HG03060 (cell line): ENCODE measurements around the gene TOM1L1.
"Not testable (repeated sequence)": the region's sequence is repeated elsewhere in the genome, so short reads cannot be mapped to it uniquely, and the experiment has no call there.

Source experiments
- ATAC-seq: cut with Tn5 transposase; IDR thresholded peaks from one replicate; pipeline ENCODE4 v1.9.1; 2021; ENCODE audit warnings: low read depth, moderate number of reproducible peaks; ENCODE audit not compliant: unreplicated experiment

TOM1L1 gene

DNA sequence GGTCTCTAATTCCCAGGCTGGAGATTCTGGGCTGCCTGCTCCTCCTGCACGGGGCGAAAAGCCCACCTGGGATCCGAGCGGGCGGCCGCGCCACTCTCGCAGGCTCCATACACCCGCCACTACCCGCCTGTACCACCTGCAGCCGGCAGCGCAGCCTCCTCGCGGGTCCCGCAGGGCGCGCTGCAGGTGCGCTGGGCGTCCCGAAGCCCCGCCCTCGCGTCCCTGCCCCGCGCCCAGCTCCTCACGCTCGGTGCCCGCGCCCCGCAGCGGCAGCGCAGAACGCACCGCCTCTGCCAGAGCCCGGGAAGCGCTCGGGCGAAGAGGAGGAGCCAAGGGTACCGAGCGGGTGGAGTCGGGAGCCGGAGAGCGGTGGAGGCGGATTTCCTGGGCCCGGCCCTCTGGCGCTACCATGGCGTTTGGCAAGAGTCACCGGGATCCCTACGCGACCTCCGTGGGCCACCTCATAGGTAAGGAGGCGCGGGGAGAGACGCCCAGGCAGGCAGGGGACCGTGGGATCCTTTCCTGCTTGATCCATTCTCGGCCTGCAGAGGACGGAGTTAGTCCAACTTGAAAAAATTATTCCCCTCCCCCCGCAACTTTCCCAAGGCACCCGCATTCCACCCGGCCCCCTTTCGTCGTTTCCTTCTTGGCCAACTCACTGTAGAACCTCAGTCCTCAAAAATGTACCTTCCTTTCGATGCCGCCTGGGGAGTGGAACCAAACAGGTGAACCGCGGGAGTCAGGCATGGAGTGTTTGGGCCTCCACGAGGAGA is at the start of gene TOM1L1:
Gene TOM1L1, plus strand, starts transcription at position 396 of the 773 bp plus-strand sequence. Its CDS starts 14 bp downstream, at position 410.
- no peak for ATAC-seq

- ATAC-seq: no peak
Observed at GRCh38 chr17:54859187-54859586, 41.5 kb upstream of the TOM1L1 start.

DNA sequence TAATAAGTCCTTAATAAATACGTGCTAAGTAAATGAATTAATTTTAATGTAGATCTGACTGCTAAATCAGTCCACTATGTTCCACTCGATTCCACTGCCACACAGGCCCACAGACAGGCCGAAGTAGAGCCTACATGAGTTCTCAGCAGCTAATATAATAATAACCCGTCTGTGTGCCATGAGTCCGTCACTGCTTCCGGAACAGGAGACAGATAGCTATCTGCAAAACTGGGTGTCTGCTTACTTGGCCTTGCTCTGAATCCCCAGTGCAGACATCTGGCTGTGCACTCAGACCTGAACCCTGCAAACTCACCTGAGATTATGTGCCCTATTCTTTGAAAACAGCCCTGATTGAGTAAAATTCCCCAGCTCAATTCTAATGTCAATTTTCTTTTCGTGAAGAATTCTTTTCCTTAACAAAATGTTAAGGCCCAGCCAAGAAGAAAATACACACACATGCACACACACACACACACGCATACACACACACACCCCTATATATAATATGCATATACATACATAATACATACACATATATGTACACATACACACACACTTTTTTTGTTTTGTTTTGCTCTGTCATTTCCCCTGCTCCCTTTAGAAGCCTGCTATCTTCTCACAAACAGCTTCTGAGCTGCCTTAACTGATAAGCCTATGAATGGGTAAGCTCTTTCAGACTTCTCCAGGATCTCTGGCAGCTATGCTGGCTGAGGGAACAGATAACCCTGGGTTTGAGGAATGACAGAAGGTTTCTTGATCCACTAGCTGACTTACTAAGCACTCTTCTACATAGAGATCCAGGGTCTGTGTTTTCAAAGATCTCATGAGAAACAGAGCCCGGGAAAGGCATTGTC is 39.8 kb upstream of the TOM1L1 start:
- ATAC-seq: no peak

- no peak for ATAC-seq
Observed at GRCh38 chr17:54861471-54861983, 39.1 kb upstream of the TOM1L1 start.

DNA sequence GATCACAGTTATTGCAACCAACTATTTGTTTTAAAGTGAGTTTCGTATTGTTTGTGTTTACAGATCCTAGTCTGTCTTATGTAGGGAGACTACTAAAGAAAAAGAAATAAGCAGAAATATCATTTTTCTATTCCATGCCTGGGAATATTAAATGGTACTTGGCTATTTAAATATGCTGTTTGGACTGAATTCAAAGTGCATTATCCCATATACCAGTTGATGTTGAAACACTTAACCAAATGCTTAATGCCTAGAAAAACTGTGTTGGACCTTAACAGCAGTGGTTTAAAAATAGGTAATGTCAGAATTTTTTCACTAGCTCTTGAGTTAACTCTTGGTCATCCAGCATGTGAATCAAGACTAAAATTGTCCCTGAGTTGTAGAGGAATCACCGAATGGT is 37.5 kb upstream of the TOM1L1 start:
- no peak for ATAC-seq

DNA sequence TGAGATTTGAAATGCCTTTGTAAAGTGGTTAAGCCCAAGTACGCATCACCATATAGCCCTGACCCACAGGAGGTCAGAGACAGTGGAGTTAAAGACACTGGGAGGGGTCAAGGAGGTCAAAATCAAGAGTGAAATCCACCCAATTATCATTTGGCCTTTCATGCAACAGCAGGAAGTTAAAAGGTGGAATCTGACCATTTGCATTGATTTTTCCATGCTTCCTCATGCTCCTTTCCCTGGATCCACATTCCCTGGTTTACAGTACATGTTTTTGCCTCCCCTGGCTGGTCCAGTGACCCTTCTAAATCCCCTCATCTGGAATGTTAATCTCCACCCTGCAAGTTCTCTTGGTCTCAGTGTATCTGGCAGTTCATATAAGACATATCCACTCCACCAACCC is 36.6 kb upstream of the TOM1L1 start:
- no peak for ATAC-seq

DNA sequence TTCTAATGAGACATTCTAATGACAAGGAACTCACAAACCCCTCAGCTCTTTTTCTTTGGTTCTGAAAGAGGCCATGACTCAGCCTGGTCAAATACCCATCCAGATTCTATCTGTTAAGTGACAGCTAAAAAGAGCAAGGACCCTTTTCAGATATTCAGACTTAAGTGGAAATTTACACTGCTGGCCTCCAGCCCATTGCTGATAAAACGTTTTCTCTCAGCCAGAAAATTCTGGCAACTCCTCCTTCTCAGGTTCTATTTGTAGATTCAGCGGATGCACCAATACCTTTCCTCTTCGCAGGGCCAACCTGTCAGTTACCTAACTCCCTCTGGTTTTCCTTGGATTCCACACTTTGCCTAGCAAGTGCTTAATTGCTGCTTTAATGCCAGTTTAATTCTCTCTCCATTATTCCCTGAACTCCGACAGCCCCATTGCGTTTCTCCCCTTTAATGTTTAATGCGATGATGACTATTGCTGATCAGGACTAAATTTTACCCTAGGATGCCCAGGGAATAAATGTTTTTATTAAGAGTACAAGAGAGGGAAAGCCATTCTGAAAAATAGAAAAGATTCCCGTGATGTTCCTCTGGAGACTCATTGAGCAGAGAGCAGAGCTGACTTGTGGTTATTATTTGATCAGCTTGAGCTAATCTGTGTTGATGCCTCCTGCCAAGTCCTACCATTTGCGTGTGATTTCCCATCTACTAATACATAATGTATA is 35.9 kb upstream of the TOM1L1 start:
- ATAC-seq: no peak

- no peak for ATAC-seq
Observed at GRCh38 chr17:54867634-54868033, 33.0 kb upstream of the TOM1L1 start.

- no peak for ATAC-seq
Observed at GRCh38 chr17:54870671-54871175, 29.9 kb upstream of the TOM1L1 start.

GRCh38 chr17:54875906-54876305 is 24.7 kb upstream of the TOM1L1 start:
- not testable (repeated sequence) for ATAC-seq

DNA sequence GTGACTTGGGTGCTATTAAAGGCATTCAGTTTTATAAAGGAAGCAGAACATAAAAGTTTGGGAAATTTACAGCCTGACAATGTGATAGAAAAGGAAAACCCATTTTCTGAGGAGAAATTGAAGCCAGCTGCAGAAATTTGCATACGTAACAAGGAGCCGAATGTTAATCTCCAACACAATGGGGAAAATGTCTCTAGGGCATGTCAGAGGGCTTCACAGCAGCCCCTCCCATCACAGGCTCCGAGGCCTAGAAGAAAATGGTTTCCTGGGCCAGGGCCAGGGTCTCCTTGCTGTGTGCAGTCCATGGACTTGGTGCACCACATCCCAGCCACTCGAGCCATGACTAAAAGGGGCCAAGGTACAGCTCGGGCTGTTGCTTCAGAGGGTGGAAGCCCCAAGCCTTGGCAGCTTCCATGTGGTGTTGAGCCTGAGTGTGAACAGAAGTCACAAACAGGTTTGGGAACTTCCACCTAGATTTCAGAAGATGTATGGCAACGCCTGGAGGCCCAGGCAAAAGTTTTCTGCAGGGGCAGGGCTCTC is 23.9 kb upstream of the TOM1L1 start:
- ATAC-seq: no peak

- ATAC-seq: no peak
Observed at GRCh38 chr17:54881255-54881972, 19.2 kb upstream of the TOM1L1 start.

- no peak for ATAC-seq
Observed at GRCh38 chr17:54882371-54882770, 18.3 kb upstream of the TOM1L1 start.

GRCh38 chr17:54882950-54883349 is 17.7 kb upstream of the TOM1L1 start:
- peak; percentile 79 for ATAC-seq

- no peak for ATAC-seq
Observed at GRCh38 chr17:54883939-54884338, 16.7 kb upstream of the TOM1L1 start.

DNA sequence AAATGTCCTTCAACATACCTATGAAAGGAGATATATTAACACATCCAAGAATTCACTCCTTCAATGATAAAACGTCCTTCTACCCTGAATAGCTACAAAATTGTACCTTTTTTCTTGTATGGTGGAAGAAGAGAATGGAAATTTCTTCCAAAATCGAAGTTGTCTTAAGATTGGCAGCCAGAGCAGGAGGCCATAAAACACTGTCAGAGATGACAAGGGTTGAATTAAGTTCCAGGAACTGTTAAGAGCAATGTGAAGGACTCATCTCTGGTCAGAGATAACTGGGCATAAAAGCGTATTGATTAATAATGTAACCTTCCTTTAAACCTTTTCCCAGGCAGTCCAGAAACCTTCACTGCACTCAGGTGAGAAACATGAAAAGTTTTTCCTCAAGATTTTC is 12.9 kb upstream of the TOM1L1 start:
- ATAC-seq: no peak

DNA sequence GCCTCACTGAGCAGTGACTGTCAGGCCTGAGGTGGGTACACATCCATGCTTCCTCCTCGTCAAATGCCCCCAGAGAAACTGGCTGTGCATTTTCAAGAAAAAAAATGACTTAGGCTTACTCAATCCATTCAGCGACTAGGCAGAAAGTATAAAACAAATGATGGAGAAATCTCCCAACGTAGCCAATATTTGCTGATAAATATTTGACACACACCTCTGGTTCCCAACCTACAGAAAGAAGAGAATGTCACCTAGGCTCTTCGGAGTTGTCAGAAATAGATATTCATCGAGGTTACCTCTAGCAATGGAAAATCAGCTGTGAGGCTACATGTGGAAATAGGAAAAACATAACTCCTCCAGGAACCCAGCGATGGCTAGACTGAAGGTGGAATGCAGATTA is 12.4 kb upstream of the TOM1L1 start:
- no peak for ATAC-seq

GRCh38 chr17:54888981-54889380 is 11.7 kb upstream of the TOM1L1 start:
- ATAC-seq: no peak

DNA sequence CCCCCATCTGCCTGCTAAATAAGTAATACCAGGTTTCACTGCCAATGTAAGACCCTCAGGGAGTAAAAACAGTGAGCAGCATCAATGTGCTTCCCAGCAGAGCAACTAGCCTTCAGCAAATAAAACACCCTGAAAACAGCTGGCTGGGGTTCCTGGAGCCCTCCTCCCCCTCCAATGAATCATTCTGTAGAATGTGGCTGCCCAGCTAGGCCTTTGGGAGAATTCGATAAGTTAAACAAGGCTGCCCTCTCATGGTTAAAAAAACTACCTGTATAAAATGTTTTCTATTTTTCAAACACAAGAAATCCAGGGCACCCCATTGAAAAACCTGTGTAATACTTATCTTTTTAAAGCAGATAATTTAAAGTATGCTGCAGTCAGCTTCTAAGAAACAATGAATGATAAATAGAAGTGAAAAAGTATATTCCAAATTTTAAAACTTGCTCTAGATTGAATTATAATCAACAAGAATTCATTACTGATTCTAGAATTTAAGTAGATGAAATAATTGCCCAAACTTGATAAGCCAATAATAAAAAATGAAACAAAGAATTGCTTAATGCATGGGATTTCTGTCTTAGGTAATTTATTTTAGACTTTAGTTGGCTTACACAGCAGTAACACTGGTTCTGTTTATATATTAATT is 9.4 kb upstream of the TOM1L1 start:
- no peak for ATAC-seq
